Suprapubic skin (tissue), 4 donors: ENCODE results near the gene F10.

Experiments used
- CTCF ChIP-seq, 2 donors: fragments of 200-600 bp in 1 of 2; fragments of 450-650 bp in 1 of 2; sonication (generic) in 1 of 2; IDR thresholded peaks; one replicate each; pipeline ENCODE4 v1.5.1; 2016 to 2019; ENCODE audit warnings: antibody characterized with exemption in 2 of 2, mild to moderate bottlenecking in 1 of 2, moderate library complexity in 1 of 2
- EP300 ChIP-seq: sonication (generic); formaldehyde crosslinking; IDR thresholded peaks from one replicate; pipeline ENCODE4 v1.6.1; 2017; ENCODE audit warnings: antibody characterized with exemption
- POLR2A ChIP-seq, 2 donors: fragments of 450-650 bp; IDR thresholded peaks; one replicate each; pipeline ENCODE4 v1.6.1; 2017; ENCODE audit warnings: antibody characterized with exemption in 2 of 2, mild to moderate bottlenecking in 2 of 2, moderate library complexity in 2 of 2
- POLR2AphosphoS5 ChIP-seq, 3 donors: sonication (generic); formaldehyde crosslinking; IDR thresholded peaks; one replicate each; pipeline ENCODE4 v1.6.1; 2017; ENCODE audit warnings: antibody characterized with exemption in 3 of 3

- TF ChIP-seq CTCF (IDR thresholded peaks at IDR 0.05) (no peak), EP300 (no peak), POLR2A (IDR thresholded peaks at IDR 0.05) (no peak), POLR2AphosphoS5 (IDR thresholded peaks at IDR 0.05) (no peak)
Measured at GRCh38 chr13:113125506-113126264, 3.1 kb downstream of the F10 start.
